Adipocyte (in vitro differentiated cells): ENCODE data around the gene MBD5.
"Not testable (repeated sequence)": the region's sequence is repeated elsewhere in the genome, so short reads cannot be mapped to it uniquely, and the experiment has no call there.

Experiments
- DNase-seq: peaks from one replicate; pipeline ENCODE4 v3.0.0-alpha.2; 2015; ENCODE audit warnings: low read depth
- H3K27me3 ChIP-seq: replicated peaks from 2 replicates; pipeline ENCODE4 v1.7.0; 2013; ENCODE audit warnings: mild to moderate bottlenecking, low read length, moderate library complexity; ENCODE audit not compliant: control insufficient read depth, insufficient read depth
- H3K36me3 ChIP-seq: 2 replicates; pipeline ENCODE4 v1.7.0; 2013; ENCODE audit warnings: low read length, mild to moderate bottlenecking, moderate library complexity; ENCODE audit not compliant: control insufficient read depth, insufficient read depth, severe bottlenecking
- H3K4me1 ChIP-seq: 2 replicates; pipeline ENCODE4 v1.7.0; 2013; ENCODE audit warnings: mild to moderate bottlenecking, low read length, moderate library complexity; ENCODE audit not compliant: control insufficient read depth, insufficient read depth
- H3K4me3 ChIP-seq: 2 replicates; pipeline ENCODE4 v1.7.0; 2013; ENCODE audit warnings: mild to moderate bottlenecking, low read length, moderate library complexity
- H3K9ac ChIP-seq: 2 replicates; pipeline ENCODE4 v1.7.0; 2013; ENCODE audit warnings: mild to moderate bottlenecking, low read length, moderate library complexity
- H3K9me3 ChIP-seq: 2 replicates; pipeline ENCODE4 v1.7.0; 2013; ENCODE audit warnings: mild to moderate bottlenecking, low read length, moderate library complexity; ENCODE audit not compliant: control insufficient read depth

Gene MBD5

DNA sequence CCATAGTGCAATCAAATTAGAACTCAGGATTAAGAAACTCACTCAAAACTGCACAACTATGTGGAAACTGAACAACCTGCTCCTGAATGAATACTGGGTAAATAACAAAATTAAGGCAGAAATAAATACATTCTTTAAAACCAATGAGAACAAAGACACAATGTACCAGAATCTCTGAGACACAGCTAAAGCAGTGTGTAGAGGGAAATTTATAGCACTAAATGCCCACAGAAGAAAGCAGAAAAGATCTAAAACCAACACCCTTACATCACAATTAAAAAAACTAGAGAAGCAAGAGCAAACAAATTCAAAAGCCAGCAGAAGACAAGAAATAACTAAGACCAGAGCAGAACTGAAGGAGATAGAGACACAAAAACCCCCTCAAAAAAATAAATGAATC, 18.5 kb upstream of the MBD5 start:
- not testable (repeated sequence) for DNase-seq, H3K9me3 ChIP-seq, H3K27me3 ChIP-seq, H3K9ac ChIP-seq, H3K36me3 ChIP-seq, H3K4me3 ChIP-seq, H3K4me1 ChIP-seq

DNA sequence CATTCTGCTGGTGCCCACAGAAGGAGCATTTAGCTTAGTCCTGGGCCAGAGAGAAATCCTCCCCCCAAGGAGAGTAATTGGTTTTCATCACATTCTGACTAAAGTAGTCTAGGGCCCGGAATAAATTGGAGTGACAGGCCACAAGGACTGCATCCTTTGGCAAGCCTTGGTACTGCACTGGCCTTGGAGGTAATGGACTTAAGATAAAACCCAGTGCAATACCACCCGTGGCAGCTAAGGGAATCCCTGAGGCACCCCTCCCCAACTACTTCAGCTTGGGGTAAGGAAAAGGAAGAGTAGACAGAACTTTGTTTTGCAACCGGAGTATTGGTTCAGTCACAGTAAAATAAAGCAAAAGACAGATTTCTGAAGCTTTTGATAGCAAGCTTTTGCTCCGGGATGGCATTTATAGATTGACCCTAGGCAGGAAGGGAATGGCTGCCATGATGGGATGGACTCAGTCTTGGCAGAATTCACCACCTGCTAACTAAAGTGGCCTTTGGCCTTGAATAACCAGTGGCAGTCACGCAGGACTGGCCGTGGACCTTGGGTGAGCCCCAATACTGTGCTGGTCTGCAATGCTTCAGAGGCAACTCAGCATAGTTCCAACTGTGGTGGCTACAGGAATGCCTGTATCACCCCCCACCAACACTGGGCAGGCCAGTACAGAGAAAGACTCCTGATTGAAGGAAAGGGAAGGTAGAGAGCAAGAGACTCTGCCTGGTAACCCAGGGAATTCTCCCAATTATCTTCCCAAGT, 14.5 kb upstream of the MBD5 start:
- DNase-seq: no peak
- Histone ChIP-seq H3K9ac (no peak overlapping the region), H3K9me3 (no peaks in the 10 kb centered on the region), H3K4me1 (no peaks in the 10 kb centered on the region), H3K4me3 (no peak overlapping the region), H3K27me3 (no peaks in the 10 kb centered on the region), H3K36me3 (no peaks in the 10 kb centered on the region)

DNA sequence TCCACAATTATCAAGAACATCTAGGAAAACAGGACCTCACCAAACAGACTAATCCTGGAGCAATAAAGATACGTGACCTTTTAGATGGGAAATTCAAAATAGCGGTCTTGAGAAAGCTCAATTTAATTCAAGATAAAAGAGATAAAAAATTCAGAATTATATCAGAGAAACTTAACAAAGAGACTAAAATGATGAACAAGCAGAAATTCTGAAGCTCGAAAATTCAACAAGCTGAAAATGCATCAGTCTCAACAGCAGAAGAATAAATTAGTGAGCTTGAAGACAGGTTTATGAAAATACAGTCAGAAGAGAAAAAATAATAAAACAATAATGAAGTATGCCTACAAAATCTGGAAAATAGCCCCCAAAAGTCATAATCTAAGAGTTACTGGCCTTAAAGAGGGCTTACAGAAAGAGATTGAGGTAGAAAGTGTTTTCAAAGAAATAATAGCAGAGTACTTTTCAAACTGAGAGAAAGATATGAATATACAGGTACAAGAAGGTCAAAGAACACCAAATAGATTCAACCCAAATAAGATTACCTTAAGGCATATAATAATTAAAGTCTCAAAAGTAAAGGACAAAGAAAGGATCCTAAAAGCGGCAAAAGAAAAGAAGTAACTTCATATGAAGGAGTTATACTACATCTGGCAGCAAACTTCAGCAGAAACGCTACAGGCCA, 13.5 kb upstream of the MBD5 start:
- Histone ChIP-seq H3K27me3 (no peaks in the 10 kb centered on the region), H3K4me1 (no peaks in the 10 kb centered on the region), H3K9me3 (no peaks in the 10 kb centered on the region), H3K9ac (no peak overlapping the region), H3K36me3 (no peaks in the 10 kb centered on the region), H3K4me3 (no peak overlapping the region)
- DNase-seq: no peak

DNA sequence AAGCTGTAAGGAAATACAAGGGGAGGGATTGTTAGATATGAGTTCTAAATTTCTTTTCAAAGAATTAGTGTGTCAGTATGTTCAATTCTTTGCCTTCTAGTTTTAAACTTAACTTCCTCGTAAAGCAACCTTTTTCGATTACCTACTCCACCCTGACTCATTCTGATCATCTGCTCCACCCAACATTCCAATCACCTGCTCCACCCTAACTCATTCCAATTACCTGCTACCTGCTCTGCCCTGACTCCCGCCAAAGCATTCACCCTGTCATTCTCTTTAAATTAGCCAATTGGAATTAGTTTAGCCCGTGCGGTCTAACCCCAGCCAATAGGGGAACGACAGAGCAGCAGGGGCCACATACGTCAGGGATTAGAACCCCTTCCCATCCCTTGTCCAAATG, 12.5 kb upstream of the MBD5 start:
- not testable (repeated sequence) for H3K9ac ChIP-seq, H3K27me3 ChIP-seq, DNase-seq, H3K9me3 ChIP-seq, H3K4me1 ChIP-seq, H3K36me3 ChIP-seq, H3K4me3 ChIP-seq

DNA sequence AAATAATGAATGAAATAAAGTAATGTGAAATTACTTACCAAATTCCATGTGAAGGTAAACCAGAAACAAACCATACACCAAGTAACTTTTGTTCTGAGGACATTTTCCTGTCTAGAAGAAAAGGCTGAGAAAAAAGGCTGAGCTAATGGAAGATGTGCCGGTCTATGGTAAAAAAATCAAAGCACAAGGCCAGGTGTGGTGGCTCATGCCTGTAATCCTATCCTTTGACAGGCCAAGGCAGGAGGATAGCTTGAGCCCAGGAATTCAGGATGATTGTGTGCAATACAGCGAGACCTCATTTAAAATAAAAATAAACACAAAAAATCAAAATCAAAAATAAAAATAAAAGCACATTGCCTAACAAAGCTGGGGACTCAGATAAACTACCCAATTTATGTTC, 7.0 kb upstream of the MBD5 start:
- DNase-seq: no peak
- Histone ChIP-seq H3K4me3 (no peak overlapping the region), H3K9me3 (no peaks in the 10 kb centered on the region), H3K36me3 (no peaks in the 10 kb centered on the region), H3K27me3 (no peaks in the 10 kb centered on the region), H3K4me1 (peaks cover 2% of the 10 kb centered on the region), H3K9ac (no peak overlapping the region)

DNA sequence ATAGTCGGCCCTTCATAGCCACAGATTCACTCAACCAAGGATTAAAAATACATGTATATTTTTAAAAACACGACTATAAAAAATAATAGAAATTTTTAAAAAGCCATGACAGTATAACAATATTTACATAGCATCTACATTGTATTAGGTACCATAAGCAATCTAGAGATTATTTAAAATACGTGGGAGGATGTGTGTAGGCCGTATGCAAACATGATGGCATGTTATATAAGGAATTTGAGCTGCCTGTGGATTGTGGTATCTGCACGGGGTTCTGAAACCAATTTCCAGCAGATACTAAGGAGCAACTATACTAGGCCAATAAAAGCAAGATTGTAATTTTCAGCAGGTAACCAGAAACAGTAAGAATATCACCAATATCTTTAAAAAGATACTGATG, 6.3 kb upstream of the MBD5 start:
- DNase-seq: no peak
- Histone ChIP-seq H3K27me3 (no peaks in the 10 kb centered on the region), H3K4me3 (no peak overlapping the region), H3K36me3 (no peaks in the 10 kb centered on the region), H3K9me3 (no peaks in the 10 kb centered on the region), H3K9ac (no peak overlapping the region), H3K4me1 (peaks cover 9% of the 10 kb centered on the region)

DNA sequence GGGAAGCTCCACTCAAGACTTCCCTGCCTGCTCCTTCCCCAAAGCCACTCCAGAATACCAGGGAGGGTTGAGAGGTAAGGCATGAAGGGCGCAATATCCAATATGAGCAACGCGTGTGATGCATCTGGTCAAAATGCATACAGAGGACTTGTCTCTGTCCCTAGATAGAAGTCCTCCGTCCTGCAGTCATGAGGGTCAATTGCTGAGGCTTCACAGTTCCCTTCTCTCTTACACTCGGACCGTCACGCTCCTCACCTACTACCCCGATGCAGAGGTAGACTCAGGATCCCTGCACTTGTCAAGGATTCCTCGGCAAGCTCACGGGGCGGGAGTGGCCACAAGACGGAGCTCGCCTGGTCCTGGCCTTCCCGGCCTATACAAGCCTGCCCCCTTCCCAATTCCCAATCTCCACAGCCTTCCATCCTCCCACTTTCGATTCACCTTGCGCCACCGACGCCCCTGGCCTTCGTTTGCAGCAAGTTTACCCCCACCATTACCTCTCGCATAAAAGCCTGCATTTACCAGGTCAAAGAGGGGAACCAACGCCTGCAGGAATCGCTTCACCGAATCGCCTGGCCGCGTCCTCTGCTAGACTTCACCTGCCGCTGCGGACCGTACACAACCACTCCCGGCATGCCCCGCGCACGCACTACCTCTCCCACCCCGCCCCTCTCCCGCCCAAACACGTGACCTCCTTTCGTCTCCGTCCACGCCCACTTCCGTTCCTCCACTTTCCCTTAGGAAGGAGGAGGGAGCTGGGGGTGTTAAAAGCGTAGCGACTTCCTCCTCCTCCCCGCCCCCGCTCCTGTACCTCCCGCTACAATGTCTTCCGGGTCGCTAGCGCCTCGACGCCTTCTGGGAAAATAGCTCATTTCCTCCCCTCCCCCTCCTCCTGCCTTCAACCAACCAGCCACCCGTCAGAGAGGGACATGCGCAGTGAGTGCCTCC, 506 bp upstream of the MBD5 start, which contains the start of gene ORC4:
Gene ORC4 (minus strand): TSS at position 627 of the 948 bp plus-strand sequence. CDS start 44,779 bp downstream, outside the sequence.
- H3K27me3 ChIP-seq: no peaks in the 10 kb centered on the region
- H3K9me3 ChIP-seq: no peaks in the 10 kb centered on the region
- peaks cover 36% of the 10 kb centered on the region for H3K4me1 ChIP-seq
- H3K4me3 ChIP-seq: peak within 1 kb of the TSS; percentile 89
- peak within 1 kb of the TSS; percentile 96 for H3K9ac ChIP-seq
- peak; percentile 100 for DNase-seq
- H3K36me3 ChIP-seq: no peaks in the 10 kb centered on the region

DNA sequence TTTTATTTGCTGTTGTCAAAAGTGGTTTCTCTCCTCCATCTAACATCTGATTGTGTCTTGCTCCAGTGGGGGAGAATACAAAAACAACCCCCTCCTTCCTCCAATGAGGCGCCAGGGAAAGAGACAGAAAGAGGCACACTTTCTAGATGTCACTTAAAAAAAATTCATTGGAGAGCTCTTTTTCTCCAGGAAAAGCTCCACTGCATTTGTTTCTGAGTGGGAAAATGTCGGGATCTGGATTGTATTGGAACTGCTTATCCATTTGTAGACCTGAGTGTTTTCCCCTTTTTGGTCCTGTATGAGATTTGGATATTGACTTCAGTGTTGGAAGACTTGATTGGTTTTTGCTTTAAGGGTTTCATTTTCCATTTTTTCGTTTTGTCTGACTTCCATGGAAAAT, 995 bp downstream of the MBD5 start:
- peak overlapping the region; percentile 96 for H3K9ac ChIP-seq
- peaks cover 36% of the 10 kb centered on the region for H3K4me1 ChIP-seq
- peak; percentile 49 for DNase-seq
- H3K36me3 ChIP-seq: no peaks in the 10 kb centered on the region
- H3K4me3 ChIP-seq: peak overlapping the region; percentile 89
- H3K27me3 ChIP-seq: no peaks in the 10 kb centered on the region
- H3K9me3 ChIP-seq: no peaks in the 10 kb centered on the region

DNA sequence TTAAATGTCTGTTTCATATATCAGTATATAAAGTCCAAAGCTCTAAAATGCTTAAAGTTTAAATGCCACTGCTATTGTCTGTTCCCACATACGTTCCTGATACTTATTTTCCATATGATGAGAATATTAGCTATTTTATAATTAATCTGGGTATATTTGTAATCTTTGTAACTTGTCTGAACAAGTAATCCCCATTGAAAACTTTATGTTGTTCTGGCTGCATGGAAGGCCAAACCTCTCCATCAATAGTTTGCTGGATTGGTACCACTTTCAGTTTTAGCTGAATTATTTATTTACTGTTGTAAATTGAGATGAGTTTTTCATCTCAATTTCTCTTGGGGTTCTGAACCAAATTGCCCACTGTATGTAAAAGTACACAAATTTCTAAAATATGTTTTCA, 1.5 kb downstream of the MBD5 start:
- DNase-seq: peak; percentile 27
- H3K27me3 ChIP-seq: no peaks in the 10 kb centered on the region
- peaks cover 36% of the 10 kb centered on the region for H3K4me1 ChIP-seq
- H3K9ac ChIP-seq: peak overlapping the region; percentile 96
- H3K36me3 ChIP-seq: no peaks in the 10 kb centered on the region
- H3K4me3 ChIP-seq: peak overlapping the region; percentile 89
- H3K9me3 ChIP-seq: no peaks in the 10 kb centered on the region

DNA sequence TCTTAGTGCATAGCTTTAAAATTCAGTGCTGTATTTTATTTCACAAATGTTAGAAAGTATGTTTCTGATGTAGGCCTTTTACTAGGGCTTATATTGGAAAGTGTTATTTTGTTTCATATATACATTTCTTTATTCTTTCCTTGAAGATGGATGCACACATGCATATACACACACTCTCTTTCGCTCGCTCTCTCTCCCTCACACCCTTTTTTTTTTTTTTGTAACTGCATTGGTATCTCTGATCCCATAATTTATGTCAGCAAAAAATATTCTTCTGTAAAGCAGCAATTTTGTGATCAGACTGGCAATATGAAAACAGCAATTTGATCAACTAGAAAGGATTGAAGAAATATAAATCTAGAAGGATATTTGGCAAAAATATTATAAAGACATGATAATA, 2.0 kb downstream of the MBD5 start:
- H3K4me1 ChIP-seq: peaks cover 36% of the 10 kb centered on the region
- H3K9me3 ChIP-seq: no peaks in the 10 kb centered on the region
- no peak for DNase-seq
- peak overlapping the region; percentile 89 for H3K4me3 ChIP-seq
- H3K27me3 ChIP-seq: no peaks in the 10 kb centered on the region
- peak overlapping the region; percentile 96 for H3K9ac ChIP-seq
- H3K36me3 ChIP-seq: no peaks in the 10 kb centered on the region

DNA sequence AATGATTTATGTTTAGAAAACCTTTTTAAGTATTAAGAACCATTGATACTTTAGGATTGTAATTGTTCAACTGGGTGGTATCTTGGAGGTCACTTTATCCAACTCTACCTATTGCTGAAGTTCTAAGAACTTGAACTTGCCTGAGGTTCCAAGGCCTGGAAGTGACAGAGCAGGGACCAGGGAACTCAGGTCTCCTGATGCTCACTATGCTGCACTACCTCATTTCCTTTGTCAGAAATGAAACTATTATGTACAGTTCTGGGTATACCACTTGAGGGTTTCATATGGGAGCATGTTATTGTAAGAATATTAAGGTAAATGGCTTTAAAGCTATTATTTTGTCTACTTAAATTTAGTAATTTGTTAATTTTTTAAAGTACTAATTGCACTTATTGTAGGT, 3.0 kb downstream of the MBD5 start:
- peak overlapping the region; percentile 89 for H3K4me3 ChIP-seq

More for the DNA sequence above, 3.0 kb downstream of the MBD5 start:
- no peak for DNase-seq
- Histone ChIP-seq H3K9me3 (no peaks in the 10 kb centered on the region), H3K4me1 (peaks cover 34% of the 10 kb centered on the region), H3K9ac (no peak overlapping the region), H3K27me3 (no peaks in the 10 kb centered on the region), H3K36me3 (no peaks in the 10 kb centered on the region)
